ENCODE measurements around the gene TMA7B.

The TMA7B gene

DNA sequence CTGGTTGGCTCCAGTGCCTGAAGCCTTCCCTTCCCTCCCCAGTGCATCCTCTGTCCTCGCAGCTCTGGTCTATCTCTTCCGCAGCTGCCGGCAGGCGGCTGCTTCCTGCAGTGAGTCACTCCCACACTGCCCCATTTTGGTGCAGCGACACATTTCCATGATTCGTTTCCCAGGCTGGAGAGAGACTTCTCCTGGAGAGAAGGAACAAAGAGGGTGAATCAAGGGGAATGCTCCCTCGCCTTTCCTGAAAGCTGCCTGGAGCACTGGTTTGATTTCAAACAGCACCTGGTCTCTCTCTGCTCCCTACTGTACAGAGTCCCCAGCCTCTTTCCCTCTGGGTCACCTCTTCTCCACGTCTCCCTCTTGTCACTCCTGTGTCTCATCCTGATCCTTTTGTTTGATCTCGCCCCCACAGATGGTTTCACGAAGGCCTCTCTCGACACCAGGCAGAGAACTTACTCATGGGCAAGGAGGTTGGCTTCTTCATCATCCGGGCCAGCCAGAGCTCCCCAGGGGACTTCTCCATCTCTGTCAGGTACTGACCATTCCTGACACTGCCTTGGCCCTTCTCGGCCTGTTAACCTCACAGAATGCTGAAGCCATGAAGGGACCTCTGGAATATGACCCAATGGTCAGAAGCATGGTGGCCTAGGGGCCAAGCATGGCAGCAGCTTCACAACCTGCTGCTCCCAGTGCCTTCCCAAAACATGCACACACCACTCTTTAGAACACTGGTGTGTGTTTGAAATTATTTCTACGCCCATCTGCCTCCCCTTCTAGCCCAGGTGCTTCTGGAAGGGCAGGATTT is at the start of gene TMA7B:
TMA7B (plus strand) TSS at position 758 of the 808 bp plus-strand sequence. CDS start 3,978 bp downstream, outside the sequence.
- no peak within 1 kb of the TSS for H3K4me3 ChIP-seq (ENCODE audit: low read length)
- no peaks in the 10 kb centered on the region for H3K36me3 ChIP-seq (ENCODE audit: control insufficient read depth, low read length)
- H3K27ac ChIP-seq (ENCODE audit: low read depth, low read length) = no peak within 1 kb of the TSS
- no peaks in the 10 kb centered on the region for H3K9me2 ChIP-seq (replicated peaks; ENCODE audit: control insufficient read depth, low read length)
- H3K79me2 ChIP-seq (ENCODE audit: control insufficient read depth, low read length) = no peaks in the 10 kb centered on the region
- no peaks in the 10 kb centered on the region for H3F3A ChIP-seq (ENCODE audit: control insufficient read depth, insufficient read depth)
- no peak within 1 kb of the TSS for H3K4me2 ChIP-seq (ENCODE audit: low read length)
- peaks cover 45% of the 10 kb centered on the region for H3K27me3 ChIP-seq (ENCODE audit: control insufficient read depth, low read length)
- H3K4me1 ChIP-seq (ENCODE audit: control insufficient read depth, low read length) = peaks cover 10% of the 10 kb centered on the region
- TF ChIP-seq EZH2phosphoT487 (IDR thresholded peaks at IDR 0.05; ENCODE audit: borderline replicate concordance, low read length) = no peak
- TF ChIP-seq, protein P1, sequence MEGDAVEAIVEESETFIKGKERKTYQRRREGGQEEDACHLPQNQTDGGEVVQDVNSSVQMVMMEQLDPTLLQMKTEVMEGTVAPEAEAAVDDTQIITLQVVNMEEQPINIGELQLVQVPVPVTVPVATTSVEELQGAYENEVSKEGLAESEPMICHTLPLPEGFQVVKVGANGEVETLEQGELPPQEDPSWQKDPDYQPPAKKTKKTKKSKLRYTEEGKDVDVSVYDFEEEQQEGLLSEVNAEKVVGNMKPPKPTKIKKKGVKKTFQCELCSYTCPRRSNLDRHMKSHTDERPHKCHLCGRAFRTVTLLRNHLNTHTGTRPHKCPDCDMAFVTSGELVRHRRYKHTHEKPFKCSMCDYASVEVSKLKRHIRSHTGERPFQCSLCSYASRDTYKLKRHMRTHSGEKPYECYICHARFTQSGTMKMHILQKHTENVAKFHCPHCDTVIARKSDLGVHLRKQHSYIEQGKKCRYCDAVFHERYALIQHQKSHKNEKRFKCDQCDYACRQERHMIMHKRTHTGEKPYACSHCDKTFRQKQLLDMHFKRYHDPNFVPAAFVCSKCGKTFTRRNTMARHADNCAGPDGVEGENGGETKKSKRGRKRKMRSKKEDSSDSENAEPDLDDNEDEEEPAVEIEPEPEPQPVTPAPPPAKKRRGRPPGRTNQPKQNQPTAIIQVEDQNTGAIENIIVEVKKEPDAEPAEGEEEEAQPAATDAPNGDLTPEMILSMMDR (IDR thresholded peaks at IDR 0.05; ENCODE audit: low read depth, low read length, poor library complexity, severe bottlenecking) = no peak
- no peaks in the 10 kb centered on the region for H3K9me3 ChIP-seq (ENCODE audit: control insufficient read depth, insufficient read depth, low read length)
- H4K20me1 ChIP-seq (ENCODE audit: control insufficient read depth, insufficient read depth, low read depth, low read length) = no peaks in the 10 kb centered on the region

DNA sequence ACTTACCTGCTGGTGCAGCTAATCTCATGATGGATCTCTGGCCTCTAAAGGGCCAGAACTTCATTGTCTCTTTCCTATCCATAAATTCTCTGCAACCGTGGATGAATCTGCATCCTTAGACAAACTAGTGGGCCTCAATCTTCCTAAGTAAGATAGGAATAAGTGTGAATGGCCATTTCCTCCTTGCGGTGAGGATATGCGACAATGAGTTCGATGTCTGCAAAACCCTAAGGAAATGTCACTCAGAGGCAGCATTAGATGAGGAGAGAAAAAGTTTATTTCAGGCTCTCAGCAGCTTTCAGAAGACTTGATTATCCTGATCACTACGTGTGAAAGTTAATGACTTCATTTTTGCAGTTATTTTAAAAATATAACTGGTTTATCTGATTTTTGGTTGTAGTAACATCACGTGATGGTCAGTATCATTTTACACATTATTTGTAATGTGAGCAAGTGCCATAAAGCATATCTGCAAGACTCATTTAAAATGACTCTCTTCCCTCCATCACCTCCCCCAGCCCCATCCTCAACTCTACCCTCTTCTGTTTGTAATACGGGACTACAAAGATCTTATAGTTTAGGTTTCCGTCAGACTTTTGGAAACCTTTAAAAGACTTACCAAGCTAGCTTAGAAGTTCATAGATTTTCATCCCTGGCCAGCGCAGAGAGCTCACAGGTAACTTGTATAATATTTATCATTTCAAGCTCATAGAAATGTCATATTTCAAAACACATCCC is 49.2 kb upstream of the TMA7B start:
- Histone ChIP-seq H3K27me3 (ENCODE audit: control insufficient read depth, low read length) (peaks cover 3% of the 10 kb centered on the region; the same call in 1 of the 2 replicates), H3K9me2 (replicated peaks; ENCODE audit: control insufficient read depth, low read length) (no peaks in the 10 kb centered on the region), H3K36me3 (ENCODE audit: control insufficient read depth, low read length) (no peaks in the 10 kb centered on the region), H4K20me1 (ENCODE audit: control insufficient read depth, insufficient read depth, low read depth, low read length) (no peaks in the 10 kb centered on the region), H3K9me3 (ENCODE audit: control insufficient read depth, insufficient read depth, low read length) (no peaks in the 10 kb centered on the region), H3K4me2 (ENCODE audit: low read length) (no peak overlapping the region), H3F3A (ENCODE audit: control insufficient read depth, insufficient read depth) (no peaks in the 10 kb centered on the region), H3K4me3 (ENCODE audit: low read length) (no peak overlapping the region), H3K4me1 (ENCODE audit: control insufficient read depth, low read length) (no peaks in the 10 kb centered on the region), H3K79me2 (ENCODE audit: control insufficient read depth, low read length) (no peaks in the 10 kb centered on the region), H3K27ac (ENCODE audit: low read depth, low read length) (no peak overlapping the region)
- no peak for TF ChIP-seq EZH2phosphoT487 (IDR thresholded peaks at IDR 0.05; ENCODE audit: borderline replicate concordance, low read length)
- TF ChIP-seq, protein P1 (IDR thresholded peaks at IDR 0.05; ENCODE audit: low read depth, low read length, poor library complexity, severe bottlenecking) = no peak

DNA sequence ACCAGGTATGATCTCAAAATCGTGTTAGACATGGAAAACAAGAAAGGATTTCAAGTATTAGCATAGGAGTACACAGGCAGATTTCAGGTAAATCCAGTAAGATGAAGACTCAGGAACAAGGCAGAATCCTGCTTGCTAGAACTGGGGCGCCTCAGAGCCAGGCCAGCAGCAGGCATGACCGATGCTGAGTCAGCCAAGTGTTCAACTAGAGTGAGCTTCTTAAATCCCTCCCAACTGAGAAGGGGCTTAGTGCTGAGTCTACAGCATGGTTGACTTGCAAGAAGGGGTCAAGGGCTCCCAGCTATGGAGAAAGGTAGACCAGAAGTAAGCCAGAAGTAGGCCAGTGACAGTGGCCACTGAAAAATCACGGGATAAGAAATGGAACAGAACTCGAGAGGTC is 46.9 kb upstream of the TMA7B start:
- no peak overlapping the region for H3K4me3 ChIP-seq (ENCODE audit: low read length)
- no peaks in the 10 kb centered on the region for H3K36me3 ChIP-seq (ENCODE audit: control insufficient read depth, low read length)
- H3K27me3 ChIP-seq (ENCODE audit: control insufficient read depth, low read length) = peaks cover 13% of the 10 kb centered on the region; the same call in 1 of the 2 replicates
- TF ChIP-seq, protein P1 (IDR thresholded peaks at IDR 0.05; ENCODE audit: low read depth, low read length, poor library complexity, severe bottlenecking) = no peak
- no peak for TF ChIP-seq EZH2phosphoT487 (IDR thresholded peaks at IDR 0.05; ENCODE audit: borderline replicate concordance, low read length)
- no peak overlapping the region for H3K27ac ChIP-seq (ENCODE audit: low read depth, low read length)
- no peaks in the 10 kb centered on the region for H3F3A ChIP-seq (ENCODE audit: control insufficient read depth, insufficient read depth)
- no peaks in the 10 kb centered on the region for H4K20me1 ChIP-seq (ENCODE audit: control insufficient read depth, insufficient read depth, low read depth, low read length)
- H3K9me3 ChIP-seq (ENCODE audit: control insufficient read depth, insufficient read depth, low read length) = no peaks in the 10 kb centered on the region
- H3K79me2 ChIP-seq (ENCODE audit: control insufficient read depth, low read length) = no peaks in the 10 kb centered on the region
- no peaks in the 10 kb centered on the region for H3K9me2 ChIP-seq (replicated peaks; ENCODE audit: control insufficient read depth, low read length)
- H3K4me2 ChIP-seq (ENCODE audit: low read length) = no peak overlapping the region
- no peaks in the 10 kb centered on the region for H3K4me1 ChIP-seq (ENCODE audit: control insufficient read depth, low read length)
